Left hindlimb (tissue), 1 donor: ENCODE results near the gene MPHOSPH6.
"Not testable (repeated sequence)": the region's sequence is repeated elsewhere in the genome, so short reads cannot be mapped to it uniquely, and the experiment has no call there.

Experiments
- DNase-seq: peaks from one replicate; pipeline ENCODE4 v3.0.0-alpha.2; 2018

Gene MPHOSPH6

DNA sequence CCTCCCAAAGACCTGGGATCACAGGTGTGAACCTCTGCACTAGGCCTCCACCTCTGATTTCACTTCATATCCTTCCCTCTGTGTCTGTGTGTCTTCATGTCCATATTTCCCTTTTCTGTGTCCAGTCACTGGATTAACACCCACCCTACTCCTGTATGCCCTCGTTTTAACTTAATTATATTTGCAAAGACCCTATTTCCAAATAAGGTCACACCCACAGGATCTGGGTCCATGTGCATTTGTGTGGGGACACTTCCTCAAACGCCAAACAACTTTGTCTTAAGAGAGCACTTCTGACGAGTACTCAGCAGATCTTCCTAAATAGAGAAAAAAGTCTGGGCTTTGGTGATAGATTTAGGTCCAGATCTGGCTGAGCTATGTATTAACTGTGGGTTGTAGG, 56.3 kb downstream of the MPHOSPH6 start:
- no peak for DNase-seq

DNA sequence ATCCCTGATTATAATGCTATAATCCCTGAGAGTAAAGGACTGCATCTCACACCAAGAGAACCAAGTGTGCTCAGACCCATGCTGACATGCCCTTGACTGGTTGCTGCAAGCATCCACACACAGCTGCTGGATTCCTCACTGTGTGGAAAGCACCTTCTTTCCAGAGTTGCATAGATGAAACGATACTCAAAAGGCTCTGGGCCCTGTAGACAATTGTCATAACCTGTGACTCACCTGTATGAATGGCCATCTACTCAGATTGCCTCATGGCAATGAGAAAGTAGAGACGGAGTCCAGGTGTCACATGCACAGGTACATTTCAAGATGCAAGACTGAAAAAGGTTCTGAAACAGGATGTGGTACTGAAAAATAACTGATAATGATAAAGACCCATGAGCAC, 58.1 kb downstream of the MPHOSPH6 start:
- no peak for DNase-seq

DNA sequence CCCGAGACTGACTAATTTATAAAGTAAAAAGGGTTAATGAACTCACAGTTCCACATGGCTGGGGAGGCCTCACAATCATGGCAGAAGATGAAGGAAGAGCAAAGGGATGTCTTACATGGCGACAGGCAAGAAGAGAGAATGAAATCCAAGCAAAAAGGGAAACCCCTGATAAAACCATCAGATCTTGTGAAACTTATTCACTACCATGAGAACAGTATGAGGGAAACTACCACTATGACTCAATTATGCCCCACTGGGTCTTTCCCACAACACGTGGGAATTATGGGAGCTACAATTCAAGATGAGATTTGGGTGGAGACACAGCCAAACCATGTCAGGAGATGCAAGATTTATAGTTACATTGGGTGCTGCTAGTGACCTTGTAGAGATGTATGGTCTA, 60.8 kb downstream of the MPHOSPH6 start:
- not testable (repeated sequence) for DNase-seq

DNA sequence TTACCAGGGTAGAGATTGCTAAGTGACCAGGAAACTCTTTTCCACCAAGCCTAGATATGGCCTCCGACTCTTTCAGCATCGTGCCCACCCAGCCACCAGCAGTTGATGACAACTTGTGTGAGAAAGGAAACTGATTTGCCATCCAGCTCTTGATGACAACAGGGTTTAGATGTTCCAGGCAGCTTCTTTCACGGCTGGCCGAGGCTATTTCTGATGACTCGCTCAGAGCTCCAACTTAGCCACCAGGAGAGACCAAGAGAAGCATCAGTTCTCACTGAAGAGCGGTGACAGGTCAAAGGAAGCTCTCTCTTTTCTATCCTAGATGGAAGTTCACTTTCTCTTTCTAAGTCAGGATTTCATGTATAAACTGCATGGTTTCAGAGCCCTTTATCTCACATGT, 61.2 kb downstream of the MPHOSPH6 start:
- DNase-seq: no peak

DNA sequence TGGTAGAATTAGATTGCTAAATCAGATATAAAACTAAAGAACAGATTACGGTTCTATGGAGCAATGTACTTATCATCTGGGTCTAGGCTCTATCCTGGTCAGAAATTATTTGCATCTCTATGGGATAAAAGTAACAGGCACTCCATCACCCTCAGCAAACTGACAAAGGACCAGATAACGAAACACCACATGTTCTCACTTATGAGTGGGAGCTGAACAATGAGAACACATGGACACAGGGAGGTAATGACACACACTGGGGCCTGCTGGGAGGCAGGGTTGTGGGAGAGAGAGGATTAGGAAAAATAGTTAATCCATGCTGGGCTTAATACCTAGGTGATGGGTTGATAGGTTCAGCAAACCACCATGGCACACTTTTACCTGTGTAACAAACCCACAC, 61.9 kb downstream of the MPHOSPH6 start:
- DNase-seq: no peak

DNA sequence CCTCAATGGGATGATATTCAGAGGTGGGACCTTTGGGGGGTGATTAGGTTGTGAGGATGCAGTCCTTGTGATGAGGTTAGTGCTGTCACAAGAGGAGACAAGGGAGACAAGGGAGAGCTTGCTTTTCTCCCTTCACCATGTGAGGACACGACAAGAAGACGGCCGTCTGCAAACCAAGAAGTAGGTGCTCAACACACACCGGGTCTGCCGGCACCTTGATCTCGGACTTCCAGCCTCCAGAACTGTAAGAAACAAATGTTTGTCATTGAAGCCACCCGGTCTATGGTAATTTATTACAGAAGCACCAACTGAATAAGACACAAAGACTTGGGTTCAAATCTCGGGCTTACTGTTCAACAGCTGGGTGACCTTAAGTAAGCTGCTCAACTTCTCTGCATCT, 64.9 kb downstream of the MPHOSPH6 start:
- no peak for DNase-seq
